ENCODE data around the gene TRDN. TPM values are rescaled to one million over a fixed set of nuclear protein-coding genes. Genes with fewer than 3 reads are reported as not detected.
"Not testable (repeated sequence)": the region's sequence is repeated elsewhere in the genome, so short reads cannot be mapped to it uniquely, and the experiment has no call there.

TRDN gene
- total RNA-seq, 1 donor from 2014 or later: 0.23 TPM

DNA sequence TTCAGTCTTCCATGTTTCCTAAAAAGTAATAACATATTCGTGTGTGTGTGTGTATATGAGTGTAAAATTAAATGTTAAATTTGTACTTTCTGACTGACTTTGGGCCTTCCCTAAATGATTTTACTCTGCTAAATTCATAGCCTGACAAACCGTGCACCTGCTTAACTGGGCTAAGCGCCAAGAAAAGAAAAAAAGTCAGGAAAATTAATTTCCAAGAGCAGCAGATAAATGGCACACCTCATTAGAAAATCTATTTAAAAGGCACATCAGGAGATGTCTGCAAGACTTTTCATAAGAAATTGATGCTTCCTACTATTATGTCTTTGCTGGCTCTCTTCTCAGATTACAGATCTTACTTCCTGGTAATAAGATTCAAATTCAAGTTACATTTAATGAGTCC, 72.4 kb downstream of the TRDN start:
- no peak for DNase-seq (ENCODE audit: low spot score)

DNA sequence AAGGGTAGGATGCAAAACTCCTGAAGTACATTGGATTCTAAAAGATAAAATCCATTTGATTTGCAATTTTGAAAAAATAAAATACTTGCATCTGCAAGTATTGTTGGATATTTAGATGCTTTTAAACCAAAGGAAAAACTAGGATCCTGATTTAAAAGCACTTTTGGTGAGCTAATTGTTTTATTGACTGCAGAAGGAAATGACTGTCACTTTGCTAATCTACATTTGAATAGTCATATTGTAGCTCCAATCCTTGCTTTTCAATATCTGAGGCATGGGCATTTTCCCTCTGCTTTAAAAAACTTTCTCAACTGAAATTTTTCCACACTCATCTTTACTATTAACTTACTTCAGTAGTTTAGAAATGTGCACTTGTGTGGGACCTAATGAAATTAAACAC, 74.1 kb downstream of the TRDN start:
- no peak for DNase-seq (ENCODE audit: low spot score)

DNA sequence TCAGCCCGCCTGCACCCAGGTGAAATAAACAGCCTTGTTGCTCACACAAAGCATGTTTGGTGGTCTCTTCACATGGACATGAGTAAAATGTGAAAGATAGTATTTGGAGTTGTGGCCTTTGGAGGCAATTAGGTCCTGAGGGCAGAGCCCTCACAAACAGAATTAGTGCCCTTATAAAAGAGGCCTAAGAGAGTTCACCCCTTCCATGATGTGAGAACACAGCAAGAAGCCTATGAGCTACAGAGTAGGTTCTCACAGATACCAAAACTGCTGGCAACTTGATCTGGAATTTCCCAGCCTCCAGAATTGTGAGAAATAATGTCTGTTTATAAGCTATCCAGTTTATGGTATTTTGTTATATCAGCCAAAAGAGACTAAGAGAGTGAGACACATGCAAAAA, 74.5 kb downstream of the TRDN start:
- no peak for DNase-seq (ENCODE audit: low spot score)

DNA sequence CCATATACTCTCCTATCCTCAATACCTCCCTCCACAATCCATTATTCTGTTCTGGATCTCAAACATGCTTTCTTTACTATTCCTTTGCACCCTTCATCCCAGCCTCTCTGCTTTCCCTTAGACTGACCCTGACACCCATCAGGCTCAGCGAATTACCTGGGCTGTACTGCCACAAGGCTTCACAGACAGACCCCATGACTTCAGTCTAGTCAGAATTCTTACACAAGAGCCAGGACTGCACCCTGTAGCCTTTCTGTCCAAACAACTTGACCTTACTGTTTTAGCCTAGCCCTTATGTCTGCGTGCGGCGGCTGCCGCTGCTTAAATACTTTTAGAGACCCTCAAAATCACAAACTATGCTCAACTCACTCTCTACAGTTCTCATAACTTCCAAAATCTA, 76.9 kb downstream of the TRDN start:
- not testable (repeated sequence) for DNase-seq (ENCODE audit: low spot score)

DNA sequence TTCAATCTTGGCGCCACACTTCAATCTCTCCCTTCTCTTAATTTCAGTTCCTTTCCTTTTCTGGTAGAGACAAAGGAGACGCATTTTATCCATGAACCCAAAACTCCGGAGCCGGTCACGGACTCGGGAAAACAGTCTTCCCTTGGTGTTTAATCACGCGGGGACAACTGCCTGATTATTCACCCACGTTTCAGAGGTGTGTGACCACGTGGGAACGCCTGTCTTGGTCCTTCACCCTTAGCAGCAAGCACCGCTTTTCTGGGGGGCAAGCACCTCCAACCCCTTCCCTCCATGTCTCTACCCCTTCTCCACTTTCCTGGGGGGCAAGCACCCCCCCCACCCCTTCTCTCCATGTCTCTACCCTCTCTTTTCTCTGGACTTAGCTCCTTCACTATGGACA, 79.3 kb downstream of the TRDN start:
- not testable (repeated sequence) for DNase-seq (ENCODE audit: low spot score)

DNA sequence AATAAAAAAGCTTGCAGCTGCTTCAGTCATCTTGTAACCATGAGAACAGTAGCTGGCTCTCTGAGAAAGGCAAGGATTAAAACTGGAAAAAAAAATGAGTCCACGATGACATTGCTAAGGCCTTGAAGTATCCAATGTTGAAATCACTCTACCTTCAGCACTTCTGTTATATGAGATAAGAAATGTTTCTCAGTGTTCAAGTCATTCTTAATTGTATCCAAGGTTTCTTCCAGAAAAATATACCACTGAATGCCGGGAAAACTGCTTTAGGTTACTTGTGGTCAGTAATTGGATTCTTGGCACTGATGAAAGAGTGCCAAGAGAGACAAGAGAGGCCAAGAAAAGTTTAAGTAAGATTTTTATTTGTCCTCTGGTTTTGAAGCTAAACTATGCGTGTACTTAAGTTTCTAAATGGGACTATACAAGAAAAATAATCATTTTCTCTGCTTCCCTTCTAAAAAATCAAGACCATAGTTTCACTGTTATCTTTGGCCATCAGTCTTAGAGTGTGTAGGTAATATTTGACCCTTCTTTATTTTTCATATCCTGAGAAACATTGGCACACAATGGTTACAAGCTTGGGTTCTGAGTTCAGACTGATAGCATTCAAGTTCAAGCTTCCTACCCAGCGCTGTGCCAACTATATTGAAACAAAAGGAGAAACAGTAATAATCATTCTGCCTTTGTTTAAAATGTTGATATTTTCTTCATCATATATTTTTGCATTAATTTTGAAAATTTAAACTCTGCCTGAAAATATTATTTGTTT, 84.6 kb downstream of the TRDN start:
- DNase-seq (ENCODE audit: low spot score): no peak

DNA sequence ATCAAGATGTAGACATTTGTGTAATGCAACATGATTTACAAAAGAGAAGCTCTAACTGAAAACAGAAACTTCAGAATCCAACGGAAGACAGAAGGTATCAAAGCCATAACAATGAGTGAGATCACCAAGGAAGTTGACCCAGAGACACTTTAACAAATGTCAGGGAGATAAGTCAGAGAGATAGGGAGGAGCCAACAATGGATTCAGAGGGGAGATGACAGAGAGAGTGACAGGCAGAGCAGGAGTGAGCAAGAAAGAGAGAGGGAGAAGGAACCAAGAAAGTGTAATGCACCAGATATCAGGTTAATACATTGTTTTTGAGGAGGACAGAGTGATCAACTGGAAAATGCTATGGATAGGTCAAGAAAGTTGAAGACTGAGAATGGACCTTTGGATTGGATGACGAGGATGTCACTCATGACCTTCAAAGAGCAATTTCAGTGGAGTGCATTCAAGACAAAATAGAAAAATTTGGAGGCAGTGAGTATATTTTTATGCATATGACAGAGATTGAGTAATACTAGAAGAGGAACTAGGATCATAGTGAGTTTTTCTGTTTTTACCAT, 86.6 kb downstream of the TRDN start:
- DNase-seq (ENCODE audit: low spot score): no peak

DNA sequence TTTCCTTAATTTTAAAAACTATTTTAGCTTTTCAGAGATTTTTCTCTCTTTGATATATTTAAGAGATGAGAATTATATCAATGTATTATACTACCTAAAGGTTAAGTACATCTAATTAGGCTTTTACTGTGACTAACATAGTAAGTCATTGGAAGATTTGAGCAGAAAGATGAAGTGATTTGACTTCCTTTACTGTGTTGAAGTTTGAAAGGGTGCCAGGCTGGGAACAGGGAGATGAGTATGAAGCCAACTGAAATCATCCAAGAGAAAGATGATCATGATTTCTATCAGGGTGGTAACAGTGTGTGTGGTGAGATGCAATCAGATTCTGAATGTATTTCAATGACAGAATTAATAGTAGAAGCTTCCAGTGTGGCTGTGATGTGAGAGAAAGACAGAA, 87.3 kb downstream of the TRDN start:
- DNase-seq (ENCODE audit: low spot score): no peak

DNA sequence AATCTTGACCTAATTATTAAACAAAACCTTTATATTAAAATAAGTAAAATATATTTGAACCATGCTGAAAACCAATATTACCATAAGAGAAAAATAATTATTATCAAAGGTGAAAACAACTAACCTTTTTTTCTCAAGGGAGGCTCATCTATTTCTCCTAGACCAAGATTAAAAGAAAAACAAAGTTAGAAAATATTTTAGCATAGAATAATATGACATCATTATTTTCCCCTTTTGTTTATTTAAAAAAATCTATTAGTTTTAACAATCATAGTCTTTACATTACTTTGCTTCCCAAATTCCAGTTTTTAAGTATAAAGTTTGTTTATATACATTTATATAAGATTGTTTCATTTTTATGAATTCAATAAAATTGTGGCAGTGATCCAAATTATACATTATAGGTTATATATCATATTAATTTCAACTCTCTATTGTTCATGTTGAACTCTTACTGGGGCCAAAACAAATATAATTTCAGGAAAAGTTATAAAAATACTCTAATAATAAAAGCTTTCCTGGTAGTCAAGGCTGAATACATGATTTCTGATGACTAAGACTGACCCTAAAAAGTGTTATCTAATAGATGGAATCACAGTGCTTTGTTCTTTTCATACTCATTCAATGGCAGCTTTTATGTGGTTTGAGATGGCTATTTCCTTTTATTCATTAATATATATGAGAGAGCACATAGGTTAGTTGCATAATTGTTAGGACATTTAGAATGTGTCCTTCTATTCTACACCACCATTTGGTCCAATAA, 89.4 kb downstream of the TRDN start:
- no peak for DNase-seq (ENCODE audit: low spot score)

DNA sequence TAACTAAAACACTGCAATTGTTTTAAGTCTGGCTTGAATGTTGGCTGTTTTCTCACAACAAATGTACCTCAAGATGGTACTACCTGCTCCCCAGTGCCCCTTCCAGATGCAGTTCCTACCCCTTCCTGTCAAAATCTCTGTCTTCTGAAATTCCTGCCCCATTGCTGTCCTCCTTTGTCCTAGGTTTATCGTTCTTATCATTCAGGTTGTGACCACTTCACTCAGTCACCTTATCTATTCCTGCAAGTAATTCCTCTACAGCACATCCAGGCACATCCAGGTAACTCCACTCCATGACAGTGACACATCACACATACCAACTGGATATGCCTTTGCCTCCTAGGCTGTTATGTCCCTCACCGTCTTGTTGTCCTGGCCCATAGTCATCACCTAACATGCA, 90.2 kb downstream of the TRDN start:
- no peak for DNase-seq (ENCODE audit: low spot score)

DNA sequence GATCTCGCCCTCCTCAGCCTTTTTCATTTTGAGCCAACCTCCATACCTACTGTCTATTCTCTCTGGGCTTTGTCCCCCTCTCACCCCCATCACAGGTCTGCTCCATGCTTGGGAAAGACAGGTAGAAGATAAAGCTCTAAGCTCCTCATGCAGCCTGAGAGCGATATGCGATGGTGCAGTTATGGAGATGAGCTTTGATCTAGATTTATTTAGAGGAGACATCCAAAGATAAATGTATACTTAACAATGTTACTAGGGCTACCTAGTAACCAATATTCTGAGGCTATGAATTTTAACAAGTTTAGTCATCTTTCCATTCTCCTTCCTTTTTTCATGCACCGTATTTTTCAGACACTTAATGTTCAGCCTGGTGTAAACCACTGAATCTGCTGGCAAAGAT, 95.3 kb downstream of the TRDN start:
- no peak for DNase-seq (ENCODE audit: low spot score)

DNA sequence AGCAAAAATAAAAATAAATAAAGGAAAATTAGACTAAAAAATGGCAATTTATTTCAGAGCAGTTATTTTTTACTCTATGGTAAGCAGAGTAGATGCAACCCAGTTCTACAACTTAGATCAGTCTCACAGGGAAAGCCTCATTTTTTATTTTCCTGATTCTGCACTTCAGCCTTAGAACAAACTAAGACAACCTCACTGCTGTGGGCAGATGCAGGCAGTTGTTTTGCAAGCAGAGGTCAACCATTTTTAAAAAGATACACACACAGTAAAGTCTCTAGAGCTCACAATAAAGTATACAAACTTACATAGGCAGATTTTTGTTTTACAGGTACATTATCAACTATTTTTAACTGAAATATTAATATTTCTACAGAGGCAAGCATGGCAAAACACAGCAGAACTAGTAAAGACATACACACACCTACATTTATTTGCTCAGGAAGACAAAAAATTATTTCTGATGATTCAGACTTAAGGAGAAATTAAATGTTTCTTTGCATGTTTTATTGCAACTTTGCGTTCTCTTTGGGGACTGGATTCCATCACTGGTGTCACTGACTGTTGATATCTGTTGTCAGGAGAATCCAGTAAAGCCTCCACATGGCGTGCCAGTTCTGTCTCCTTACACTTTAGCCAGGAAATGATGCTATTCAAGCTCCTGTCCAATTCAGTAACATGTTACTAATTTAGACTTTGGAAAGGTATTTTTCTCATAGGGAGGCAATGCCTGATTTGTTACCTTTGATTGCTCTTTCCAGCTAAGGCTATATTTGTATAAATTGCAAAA, 102.7 kb downstream of the TRDN start:
- DNase-seq (ENCODE audit: low spot score): no peak

DNA sequence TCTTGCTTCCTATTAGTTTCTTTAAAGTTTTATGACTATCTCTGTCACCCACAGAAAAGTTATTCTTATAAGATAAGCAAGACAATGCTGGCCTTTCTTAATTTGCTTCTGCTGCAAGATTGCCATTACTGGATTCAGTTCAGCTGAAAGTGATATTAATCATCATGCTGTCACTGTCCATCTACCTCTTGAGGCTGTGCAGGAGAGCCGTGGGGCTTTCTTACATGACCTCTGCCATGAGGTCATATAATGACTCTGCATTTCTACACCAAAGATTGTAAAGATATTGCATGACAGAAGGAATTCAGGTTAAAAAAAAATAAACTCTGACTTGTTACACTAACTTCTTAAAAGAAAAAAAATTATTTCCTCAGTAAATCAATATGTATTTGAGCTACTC, 106.9 kb downstream of the TRDN start:
- DNase-seq (ENCODE audit: low spot score): no peak

DNA sequence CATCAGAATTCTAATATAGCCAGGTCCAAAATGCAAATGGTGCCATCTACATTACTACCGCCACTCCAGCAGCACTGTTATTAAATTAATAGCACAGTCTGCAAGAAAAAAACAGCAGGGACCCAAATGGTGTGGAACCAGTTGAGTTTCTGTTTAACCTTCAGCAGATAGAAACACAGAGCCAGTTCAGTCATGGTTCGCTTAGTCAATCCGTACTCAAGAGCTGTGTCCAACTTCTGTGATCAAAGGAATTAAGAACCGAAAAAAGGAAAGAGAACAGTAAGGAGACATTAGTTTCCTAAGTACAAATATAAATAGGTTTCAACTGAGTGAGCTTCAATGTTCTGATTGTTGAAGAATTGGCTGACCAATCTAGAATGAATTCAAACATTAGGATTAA, 107.7 kb downstream of the TRDN start:
- no peak for DNase-seq (ENCODE audit: low spot score)

DNA sequence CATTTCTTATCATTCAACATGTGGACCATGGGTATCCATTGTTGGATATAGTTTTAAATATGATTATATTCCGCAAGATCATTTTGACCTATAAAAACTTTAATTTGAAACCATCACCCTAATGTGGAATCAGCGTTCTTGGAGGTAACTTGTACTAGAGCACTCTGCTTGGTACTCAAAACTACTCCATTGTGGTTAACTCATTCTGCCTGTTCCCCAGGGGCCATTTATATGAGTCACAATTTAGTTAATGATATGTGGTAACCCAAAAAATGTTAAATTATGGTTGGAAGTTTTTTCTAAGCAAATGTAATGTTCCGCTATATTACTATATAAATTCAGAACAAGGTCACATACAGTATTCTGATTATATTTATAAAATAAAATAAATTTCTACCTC, 109.3 kb downstream of the TRDN start:
- no peak for DNase-seq (ENCODE audit: low spot score)

DNA sequence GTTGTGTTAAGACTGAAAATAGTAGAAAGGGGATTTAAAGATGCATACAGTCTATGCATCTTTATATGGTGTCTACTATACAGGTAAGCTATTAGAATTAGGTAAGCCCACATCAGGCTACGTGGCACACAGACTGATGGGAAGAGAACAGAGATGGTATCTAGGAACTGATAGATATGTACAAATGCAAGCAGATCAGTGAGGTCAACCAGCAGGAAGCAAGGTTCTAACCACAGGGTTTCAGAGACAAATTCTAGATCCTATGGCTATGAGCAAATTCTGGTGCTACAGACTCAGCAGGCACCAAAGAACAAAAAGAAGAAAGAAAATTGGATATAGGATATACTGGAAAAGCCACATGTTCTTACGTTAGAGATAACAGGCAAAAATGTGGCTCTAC, 110.6 kb downstream of the TRDN start:
- DNase-seq (ENCODE audit: low spot score): no peak

DNA sequence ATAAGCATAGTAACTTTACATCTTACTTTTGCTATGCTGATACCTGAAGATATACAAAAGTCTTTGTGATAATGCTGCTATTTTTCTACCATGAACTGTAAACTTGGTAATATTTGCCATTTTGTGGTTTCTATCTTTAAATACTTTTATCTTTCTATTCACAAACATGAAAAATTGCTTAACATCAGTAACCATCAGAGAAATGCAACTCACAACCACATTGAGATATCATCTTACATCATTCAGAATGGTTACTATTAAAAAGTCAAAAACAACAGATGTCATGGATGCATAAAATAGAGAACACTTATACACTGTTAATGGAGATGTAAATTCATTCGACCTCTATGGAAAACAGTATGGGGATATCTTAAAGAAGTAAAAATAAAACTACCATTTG, 112.0 kb downstream of the TRDN start:
- no peak for DNase-seq (ENCODE audit: low spot score)

DNA sequence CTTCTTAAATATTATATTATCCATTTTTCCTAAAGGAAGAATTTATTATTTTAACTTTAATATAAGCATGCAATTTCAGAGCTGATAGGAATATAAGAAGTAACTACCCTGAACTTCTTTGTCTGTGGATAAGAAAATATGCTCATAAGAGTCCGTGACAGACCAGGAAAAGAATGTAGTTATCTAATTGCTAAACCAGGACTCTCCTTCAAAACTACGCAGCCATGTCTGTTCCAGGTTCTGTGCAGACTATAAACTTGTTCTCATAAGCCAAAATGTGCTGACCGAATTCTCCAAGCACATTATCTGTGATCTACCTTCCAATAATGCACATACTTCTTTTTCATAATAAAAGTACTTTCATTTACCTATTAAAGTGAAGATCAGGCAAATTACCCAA, 116.5 kb downstream of the TRDN start:
- no peak for DNase-seq (ENCODE audit: low spot score)

DNA sequence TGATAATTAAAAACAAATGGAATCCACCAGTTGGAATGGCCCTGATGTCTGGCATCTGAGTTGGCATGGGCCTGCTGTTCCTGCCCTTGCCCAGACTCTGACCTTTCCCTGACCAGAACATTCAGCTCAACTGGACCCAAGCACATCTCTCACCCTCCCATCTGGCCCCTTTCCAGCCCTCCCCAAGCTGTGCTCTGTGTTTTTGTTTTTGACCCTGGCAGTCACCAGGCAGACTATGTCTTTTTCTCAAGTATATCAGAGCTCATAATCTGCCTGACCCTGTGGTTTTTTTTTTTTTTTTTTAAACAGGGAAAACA, 117.6 kb downstream of the TRDN start:
- no peak for DNase-seq (ENCODE audit: low spot score)

DNA sequence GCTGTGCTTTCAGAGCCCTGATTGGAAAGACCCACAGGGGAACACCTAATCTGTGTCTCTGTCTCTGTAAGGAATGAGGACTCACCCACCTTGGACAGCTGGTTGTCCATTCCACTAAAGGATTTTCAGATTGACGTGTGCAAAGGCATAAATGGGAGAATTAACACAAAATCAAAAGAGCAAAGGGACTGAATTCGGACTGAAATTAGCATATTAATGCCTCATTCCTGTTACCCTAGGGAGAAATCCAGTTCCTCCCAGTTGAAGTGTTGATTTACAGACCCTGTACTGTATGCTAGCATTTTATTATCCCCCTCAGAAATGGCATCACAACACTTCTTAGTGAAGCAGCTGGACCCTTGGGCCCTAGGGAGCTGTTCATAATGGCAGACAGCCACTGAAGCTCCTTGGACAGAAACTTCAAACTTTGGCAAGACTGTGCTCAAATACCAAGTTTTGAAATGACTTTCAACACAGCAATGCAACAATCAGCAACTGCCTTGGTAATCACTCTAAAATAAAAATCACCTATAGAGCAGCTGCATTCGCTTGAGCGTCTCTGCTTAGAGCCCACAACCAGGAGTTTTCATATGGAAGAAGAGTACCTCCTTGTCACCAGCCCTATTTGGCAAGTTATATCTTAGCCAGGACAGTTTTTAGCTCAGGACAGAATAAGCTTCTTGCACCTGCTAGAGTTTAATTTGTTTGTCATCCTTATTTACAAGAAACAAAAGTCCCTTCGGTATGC, 118.1 kb downstream of the TRDN start:
- no peak for DNase-seq (ENCODE audit: low spot score)

DNA sequence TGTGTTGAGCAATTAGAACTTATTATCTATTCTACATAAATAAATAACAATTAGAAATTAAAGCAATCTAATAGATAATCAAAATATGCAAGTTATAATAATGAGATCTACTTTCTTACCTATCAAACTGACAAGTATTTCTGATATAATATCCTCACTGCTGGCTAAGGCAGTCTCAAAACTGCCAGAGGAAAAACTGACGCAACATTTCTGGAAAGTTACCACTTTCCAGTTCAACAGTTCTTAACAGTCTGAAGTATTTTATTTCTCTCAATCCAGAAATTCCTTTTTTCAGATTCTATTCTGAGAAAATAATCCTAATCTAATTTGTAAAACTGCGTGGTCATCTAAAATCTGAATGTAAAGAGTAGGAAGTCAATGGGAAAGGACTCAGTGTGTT, 121.0 kb downstream of the TRDN start:
- DNase-seq (ENCODE audit: low spot score): no peak

DNA sequence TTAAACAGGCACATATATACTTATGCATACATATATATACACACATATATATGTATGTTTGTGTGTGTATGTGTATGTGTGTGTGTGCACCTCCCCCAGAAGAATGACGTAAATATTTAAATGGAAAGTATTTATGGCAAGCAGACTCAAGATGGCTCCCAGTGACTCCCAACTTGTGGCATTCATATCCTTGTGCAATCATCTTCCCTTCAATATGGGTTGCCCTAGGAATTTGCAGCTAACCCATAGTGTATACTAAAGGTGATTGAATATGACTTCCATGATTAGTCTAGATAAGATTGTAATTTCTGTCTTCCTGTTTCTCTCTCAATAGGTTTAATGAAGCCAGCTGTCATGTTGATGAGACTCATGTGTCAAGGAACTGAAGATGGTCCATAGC, 127.6 kb downstream of the TRDN start:
- no peak for DNase-seq (ENCODE audit: low spot score)

Measured in mucosa of gallbladder (tissue), 1 donor.